ENCODE data around the gene KCNJ10. TPM values are rescaled to one million over a fixed set of nuclear protein-coding genes. Genes with fewer than 3 reads are reported as not detected.
"Not testable (repeated sequence)": the region's sequence is repeated elsewhere in the genome, so short reads cannot be mapped to it uniquely, and the experiment has no call there.

The KCNJ10 gene
- total RNA-seq, 1 experiment from 2014 or later: 0.12 TPM

GRCh38 chr1:160061369-160062229 lies 8.4 kb downstream of the KCNJ10 start:
- DNase-seq (ENCODE audit: low read depth): no peak

- no peak for DNase-seq (ENCODE audit: low read depth)
Observed at GRCh38 chr1:160058087-160058486, 11.9 kb downstream of the KCNJ10 start.

DNA sequence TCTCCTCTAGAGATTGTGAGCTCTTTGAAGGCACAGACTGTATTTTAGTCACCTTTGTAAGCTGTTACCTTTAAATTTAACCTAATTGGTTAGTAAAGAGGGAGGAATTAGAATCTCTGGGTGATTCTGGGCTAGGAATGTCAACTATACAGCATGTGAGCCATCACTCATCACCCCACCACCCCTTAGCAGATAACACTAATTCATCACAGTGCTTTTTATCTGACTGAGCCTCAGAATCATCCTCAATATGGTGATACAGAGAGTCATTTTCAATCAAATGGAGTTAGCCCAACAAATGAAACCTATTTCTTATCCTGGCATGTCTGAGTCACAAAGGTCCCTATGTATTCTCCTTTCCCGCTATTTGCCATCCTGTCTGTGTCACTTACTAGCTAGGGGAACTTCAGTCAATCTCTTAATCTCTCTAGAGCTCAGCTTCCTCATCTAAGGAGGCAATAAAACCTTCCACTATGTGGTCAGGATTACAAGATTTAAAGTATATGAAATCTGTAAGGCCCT lies 13.3 kb downstream of the KCNJ10 start:
- peak; percentile 8 for DNase-seq (ENCODE audit: low read depth)

GRCh38 chr1:160053548-160054365 lies 16.2 kb downstream of the KCNJ10 start:
- peak; percentile 15 for DNase-seq (ENCODE audit: low read depth)

- DNase-seq (ENCODE audit: low read depth): no peak
Observed at GRCh38 chr1:160052936-160053335, 17.0 kb downstream of the KCNJ10 start.

DNA sequence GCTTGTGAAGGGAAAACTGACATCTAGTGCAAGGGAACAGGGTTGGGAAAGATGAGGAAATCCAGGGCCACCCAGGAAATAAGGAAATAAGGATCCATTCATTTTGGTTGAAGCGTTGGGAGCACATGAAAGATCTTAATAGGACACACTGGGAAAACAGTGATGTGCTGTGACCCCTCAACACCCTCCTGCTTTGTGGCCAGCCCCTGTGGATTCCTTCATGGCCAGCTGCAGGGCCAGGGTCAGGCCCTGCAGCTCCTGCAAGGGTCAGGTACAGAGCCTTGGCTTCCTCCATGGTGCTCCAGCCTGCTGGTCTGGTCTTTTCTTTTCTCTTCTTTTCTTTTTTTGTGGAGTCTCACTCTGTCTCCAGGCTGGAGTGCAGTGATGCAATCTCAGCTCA lies 19.3 kb downstream of the KCNJ10 start:
- DNase-seq (ENCODE audit: low read depth): no peak

DNA sequence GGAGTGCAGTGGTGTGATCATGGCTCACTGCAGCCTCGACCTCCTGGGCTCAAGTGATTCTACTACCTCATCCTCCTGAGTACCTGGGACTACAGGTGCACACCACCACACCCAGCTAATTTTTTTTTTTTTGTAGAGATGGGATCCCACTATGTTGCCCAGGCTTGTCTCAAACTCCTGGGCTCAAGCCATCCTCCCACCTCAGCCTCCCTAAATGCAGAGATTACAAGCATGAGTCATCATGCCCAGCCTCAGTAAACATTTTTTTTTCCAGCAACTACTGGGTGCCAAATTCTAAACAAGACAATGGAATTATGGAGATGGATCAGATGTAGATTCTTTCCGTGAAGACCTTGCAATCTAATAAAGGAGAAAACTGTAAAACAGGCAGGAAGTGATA lies 19.8 kb downstream of the KCNJ10 start:
- not testable (repeated sequence) for DNase-seq (ENCODE audit: low read depth)

DNA sequence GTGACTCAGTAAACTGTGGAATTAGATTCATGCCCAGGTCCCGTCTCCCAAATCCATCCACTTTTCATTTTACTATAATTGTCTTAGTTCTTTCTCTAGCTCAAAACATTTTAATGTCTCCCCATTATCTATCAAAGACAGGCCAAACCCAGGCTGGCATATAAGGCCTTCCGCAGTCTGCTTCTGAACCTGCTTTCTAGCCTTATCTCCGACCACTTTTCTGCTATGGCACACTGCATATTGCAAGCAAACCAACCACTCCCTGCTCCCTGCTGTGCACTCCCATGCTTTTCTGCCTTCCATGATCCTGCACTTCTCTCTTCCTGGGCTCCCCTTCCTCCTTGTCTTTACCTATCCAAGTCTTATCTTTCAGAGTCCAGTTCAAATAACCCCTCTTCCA lies 20.9 kb downstream of the KCNJ10 start:
- no peak for DNase-seq (ENCODE audit: low read depth)

- DNase-seq (ENCODE audit: low read depth): no peak
Observed at GRCh38 chr1:160048335-160048734, 21.6 kb downstream of the KCNJ10 start.

DNA sequence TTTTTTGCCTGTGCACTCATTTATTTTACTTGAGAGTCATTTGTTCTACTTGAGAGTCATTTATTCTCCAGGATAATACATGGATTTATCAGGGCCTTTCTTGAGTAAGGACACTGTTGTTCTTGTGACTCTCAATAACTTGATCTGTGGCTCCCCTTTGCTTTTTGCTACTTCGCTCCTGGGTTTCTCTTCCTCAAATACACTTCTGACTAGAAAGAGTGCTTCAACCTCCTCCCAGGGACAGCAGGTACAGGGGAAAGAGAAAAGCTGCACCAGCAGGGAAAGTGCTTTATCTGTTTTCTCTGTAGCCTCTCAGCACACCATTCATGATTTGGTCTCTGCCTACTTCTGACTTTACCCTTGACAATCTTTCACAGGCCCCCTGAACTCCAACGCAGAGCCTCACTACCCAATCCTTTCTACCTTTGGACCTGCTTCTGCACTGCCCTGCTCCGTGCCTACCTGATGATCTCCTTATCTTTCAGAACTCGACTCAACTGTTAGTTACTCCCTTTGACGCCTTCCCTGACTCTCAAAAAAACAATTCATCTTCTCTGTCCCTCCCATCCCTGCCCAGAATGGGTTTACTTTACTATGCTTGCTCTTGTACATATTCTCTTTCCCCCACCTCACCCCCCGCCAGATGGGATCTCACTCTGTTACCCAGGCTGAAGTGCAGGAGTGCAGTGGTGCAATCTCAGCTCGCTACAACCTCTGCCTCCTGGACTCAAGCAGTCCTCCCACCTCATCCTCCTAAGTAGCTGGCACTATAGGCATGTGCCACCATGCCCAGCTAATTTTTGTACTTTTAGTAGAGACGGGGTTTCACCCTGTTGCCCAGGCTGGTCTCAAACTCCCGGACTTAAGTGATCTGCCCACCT lies 22.6 kb downstream of the KCNJ10 start:
- DNase-seq (ENCODE audit: low read depth): no peak

DNA sequence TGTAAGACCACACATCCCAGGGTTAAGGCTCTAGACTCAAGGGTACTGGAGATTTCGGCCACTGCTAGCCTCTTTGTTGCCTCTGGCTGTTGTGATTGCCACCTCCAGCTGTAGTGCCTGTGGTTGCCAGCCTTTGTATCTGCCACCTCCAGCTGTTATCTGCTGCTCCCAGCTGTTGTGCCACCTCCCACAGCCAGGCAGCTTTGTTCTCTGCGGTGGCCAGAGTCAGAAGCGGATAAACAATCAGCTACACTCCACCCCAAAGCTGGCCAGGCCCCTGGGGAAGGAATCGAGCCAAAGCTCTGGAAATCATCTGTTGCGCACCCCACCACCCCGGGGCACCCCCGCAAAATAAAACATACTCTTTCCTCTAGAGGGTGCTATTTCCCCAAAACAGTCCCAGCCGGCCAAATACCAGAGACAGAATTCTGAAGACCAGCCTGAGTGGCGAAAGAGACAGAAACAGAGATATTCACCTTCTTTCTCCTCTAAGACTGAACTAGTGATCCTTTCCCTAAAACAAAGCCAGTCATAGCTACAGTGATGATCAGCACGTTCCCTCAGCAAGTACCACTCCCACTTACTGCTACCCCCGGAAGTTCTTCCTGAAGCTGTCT lies 23.4 kb downstream of the KCNJ10 start:
- peak; percentile 60 for DNase-seq (ENCODE audit: low read depth)

- DNase-seq (ENCODE audit: low read depth): no peak
Observed at GRCh38 chr1:160045653-160046052, 24.3 kb downstream of the KCNJ10 start.

- DNase-seq (ENCODE audit: low read depth): no peak
Observed at GRCh38 chr1:160043543-160043942, 26.4 kb downstream of the KCNJ10 start.

- DNase-seq (ENCODE audit: low read depth): no peak
Observed at GRCh38 chr1:160040476-160040875, 29.5 kb downstream of the KCNJ10 start.

- peak; percentile 16 for DNase-seq (ENCODE audit: low read depth)
Observed at GRCh38 chr1:160032165-160032820, 37.7 kb downstream of the KCNJ10 start.

DNA sequence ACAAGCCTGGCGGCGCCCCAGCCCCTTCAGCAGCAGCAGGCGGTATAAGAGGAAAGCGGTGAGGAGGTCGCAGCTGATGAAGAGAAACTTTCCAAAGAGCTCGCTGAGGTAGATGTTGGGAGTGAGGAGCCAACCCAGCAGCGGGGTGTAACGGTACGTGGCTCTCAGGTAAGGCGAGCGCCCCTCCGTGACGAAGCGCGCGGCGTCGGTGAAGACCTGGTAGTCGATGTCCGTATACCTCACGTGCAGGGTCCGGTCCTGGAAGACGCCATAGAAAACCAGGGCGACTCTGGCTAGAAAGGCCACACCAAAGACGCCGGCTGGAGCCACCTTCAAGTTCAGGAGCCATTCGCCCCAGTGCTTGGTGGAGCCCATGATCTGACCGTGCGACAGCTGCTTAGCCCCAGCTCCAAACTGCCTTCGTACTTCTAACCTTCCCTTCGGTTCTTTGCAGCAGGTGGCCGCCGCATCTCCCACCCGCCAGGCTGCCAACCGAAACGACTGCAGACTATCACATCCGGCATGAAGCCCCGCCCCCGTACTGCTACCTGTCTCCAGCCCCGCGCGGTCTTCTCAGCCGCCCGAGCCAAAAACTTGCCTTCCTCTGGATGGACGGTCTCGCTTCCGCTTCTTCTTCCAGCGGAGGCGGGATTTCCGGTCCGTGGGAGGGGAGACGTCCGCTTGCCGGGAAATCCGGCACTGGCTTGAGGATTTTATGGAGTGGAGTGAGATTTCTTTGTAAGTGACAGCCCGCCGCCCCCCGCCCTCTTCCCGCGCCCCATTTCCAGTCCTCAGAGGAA lies 38.4 kb downstream of the KCNJ10 start, which contains the start of gene PIGM:
Gene PIGM, minus strand, starts transcription at position 626 of the 800 bp plus-strand sequence. Its CDS starts 251 bp downstream, at position 375.
- peak; percentile 87 for DNase-seq (ENCODE audit: low read depth)

- DNase-seq (ENCODE audit: low read depth): no peak
Observed at GRCh38 chr1:160030657-160031364, 39.1 kb downstream of the KCNJ10 start.

DNA sequence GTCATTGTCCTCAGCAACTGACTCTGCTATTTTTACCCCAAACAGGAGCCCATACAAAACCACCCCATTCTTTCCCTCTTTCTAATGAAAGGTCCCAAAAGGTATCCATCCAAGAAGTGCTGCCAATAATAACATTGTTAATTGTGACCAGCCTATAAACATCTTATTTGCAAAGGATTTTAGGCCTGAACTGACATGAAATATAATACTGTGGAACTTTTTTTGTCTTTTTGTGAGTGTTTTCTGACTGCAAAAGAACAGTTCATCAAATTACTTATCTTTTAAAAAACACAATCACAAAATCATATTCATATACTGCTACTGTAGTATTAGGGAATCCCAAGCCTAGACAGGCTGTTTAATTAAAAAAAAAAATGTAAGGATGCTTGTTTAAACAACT lies 41.5 kb downstream of the KCNJ10 start:
- no peak for DNase-seq (ENCODE audit: low read depth)

- no peak for DNase-seq (ENCODE audit: low read depth)
Observed at GRCh38 chr1:160025314-160025713, 44.6 kb downstream of the KCNJ10 start.

Measured in RPMI7951 (cell line).